Measurements from ENCODE around the gene MLC1. TPM values are rescaled to one million over a fixed set of nuclear protein-coding genes. Genes with fewer than 3 reads are reported as not detected.

MLC1 gene
- total and polyA plus RNA-seq, 2 donors (not counting 1 experiment from before 2014, with no cell fraction given) = 0.34 TPM; not detected in 1

DNA sequence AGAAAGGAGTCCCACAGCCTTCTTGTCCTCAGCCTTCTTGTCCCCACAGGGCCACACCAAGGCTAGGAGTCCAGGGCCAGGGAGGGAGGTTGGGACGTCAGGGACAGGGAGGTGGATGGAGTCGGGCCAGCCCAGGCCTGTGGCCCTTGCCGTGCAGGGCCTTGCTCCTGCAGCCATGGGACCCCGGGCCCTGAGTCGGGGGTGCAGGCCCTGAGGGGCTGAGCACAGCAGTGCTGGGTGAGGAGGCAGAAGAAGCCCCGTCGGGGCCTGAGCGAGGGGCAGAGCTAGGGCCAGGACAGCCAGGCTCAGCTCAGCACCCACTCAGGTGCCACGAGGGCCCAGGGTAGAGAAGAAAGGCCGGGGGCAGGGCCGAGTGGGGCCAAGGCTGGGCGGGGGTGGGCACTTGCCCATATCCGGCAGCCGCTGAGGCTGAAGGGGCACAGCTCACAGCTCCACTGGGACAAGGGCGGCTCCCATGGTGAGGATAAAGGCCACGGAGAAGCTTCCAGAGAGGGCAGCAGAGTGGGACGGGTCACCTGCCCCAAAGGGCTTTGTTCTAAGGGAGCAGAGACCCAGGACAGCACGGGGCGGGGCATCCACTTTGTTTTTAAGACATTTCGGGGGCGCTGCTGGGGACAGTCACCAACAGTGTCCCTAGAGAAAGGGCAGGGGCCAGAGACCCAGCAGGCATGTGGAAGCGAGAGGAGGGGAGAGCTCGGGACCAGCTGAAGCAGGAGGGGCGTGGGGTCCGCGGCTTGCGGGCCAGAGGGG is 3.6 kb downstream of the MLC1 start:
- Mint-ChIP-seq H3K27ac (no peak overlapping the region), H3K4me3 (no peak overlapping the region), H3K9me3 (ENCODE audit: insufficient read depth) (no peaks in the 10 kb centered on the region), H3K4me1 (peaks cover 3% of the 10 kb centered on the region), H3K27me3 (peaks cover 26% of the 10 kb centered on the region)
- WGBS (ENCODE audit: insufficient coverage) = 84% methylated on average over 24 of the region's 27 CpGs
- no peak overlapping the region for H3K4me2 ChIP-seq (replicated peaks; ENCODE audit: low read depth, low read length, poor library complexity, severe bottlenecking)
- no peaks in the 10 kb centered on the region for H4K20me1 ChIP-seq (ENCODE audit: control insufficient read depth, insufficient read depth, low read length, poor library complexity, severe bottlenecking)
- H3K9ac ChIP-seq (ENCODE audit: low read length) = no peak overlapping the region
- H3K4me3 ChIP-seq (ENCODE audit: control extremely low read depth in 1 of 5, extremely low read depth in 1 of 5, insufficient read depth in 1 of 5, low read depth in 2 of 5, low read length in 4 of 5) = no peak overlapping the region
- H3K4me1 ChIP-seq (ENCODE audit: control insufficient read depth in 2 of 2, insufficient read depth in 2 of 2, low read length in 2 of 2) = no peaks in the 10 kb centered on the region
- intact Hi-C loops (cut with micrococcal nuclease) = no loop called here
- no peak overlapping the region for H2AFZ ChIP-seq (ENCODE audit: insufficient read depth, low read depth, low read length, poor library complexity, severe bottlenecking)
- H3K27ac ChIP-seq (ENCODE audit: low read length in 2 of 2) = no peak overlapping the region
- peaks cover 0 to 10% (median 2%) of the 10 kb centered on the region in 3 donors for H3K9me3 ChIP-seq (ENCODE audit: control extremely low read depth in 1 of 3, control insufficient read depth in 2 of 3, insufficient read depth in 1 of 3, low read length in 2 of 3)
- POLR2A ChIA-PET = no interaction called here
- DNase-seq (no peak), ATAC-seq (ENCODE audit: low read depth) (no peak)
- H3K79me2 ChIP-seq (ENCODE audit: control insufficient read depth, insufficient read depth, low read length) = no peaks in the 10 kb centered on the region
- TF ChIP-seq, protein P1, sequence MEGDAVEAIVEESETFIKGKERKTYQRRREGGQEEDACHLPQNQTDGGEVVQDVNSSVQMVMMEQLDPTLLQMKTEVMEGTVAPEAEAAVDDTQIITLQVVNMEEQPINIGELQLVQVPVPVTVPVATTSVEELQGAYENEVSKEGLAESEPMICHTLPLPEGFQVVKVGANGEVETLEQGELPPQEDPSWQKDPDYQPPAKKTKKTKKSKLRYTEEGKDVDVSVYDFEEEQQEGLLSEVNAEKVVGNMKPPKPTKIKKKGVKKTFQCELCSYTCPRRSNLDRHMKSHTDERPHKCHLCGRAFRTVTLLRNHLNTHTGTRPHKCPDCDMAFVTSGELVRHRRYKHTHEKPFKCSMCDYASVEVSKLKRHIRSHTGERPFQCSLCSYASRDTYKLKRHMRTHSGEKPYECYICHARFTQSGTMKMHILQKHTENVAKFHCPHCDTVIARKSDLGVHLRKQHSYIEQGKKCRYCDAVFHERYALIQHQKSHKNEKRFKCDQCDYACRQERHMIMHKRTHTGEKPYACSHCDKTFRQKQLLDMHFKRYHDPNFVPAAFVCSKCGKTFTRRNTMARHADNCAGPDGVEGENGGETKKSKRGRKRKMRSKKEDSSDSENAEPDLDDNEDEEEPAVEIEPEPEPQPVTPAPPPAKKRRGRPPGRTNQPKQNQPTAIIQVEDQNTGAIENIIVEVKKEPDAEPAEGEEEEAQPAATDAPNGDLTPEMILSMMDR (IDR thresholded peaks at IDR 0.05) = no peak
- TF ChIP-seq EZH2 (IDR thresholded peaks at IDR 0.05; ENCODE audit: borderline replicate concordance, insufficient read depth, low read depth, low read length, poor library complexity, severe bottlenecking) = no peak
- CTCF ChIA-PET = no interaction called here
- H3K27me3 ChIP-seq (replicated peaks in 1 of 4; ENCODE audit: control extremely low read depth in 1 of 4, control insufficient read depth in 3 of 4, insufficient read depth in 4 of 4, low read length in 3 of 4) = peaks cover 0 to 31% (median 8%) of the 10 kb centered on the region in 4 experiments
- H3K36me3 ChIP-seq (replicated peaks in 1 of 2; ENCODE audit: control extremely low read depth in 1 of 2, control insufficient read depth in 1 of 2, extremely low read depth in 1 of 2, insufficient read depth in 2 of 2, low read length in 1 of 2) = no peaks in the 10 kb centered on the region

GRCh38 chr22:50080077-50080465 is 5.2 kb downstream of the MLC1 start:
- H3K4me1 Mint-ChIP-seq = peaks cover 4% of the 10 kb centered on the region
- H3K9me3 Mint-ChIP-seq (ENCODE audit: insufficient read depth) = no peaks in the 10 kb centered on the region
- ChIA-PET POLR2A (no interaction called here), CTCF (no interaction called here)
- Histone ChIP-seq H3K27ac (ENCODE audit: low read length in 2 of 2) (no peak overlapping the region), H3K9ac (ENCODE audit: low read length) (no peak overlapping the region), H3K4me2 (replicated peaks; ENCODE audit: low read depth, low read length, poor library complexity, severe bottlenecking) (no peak overlapping the region), H3K36me3 (replicated peaks in 1 of 2; ENCODE audit: control extremely low read depth in 1 of 2, control insufficient read depth in 1 of 2, extremely low read depth in 1 of 2, insufficient read depth in 2 of 2, low read length in 1 of 2) (no peaks in the 10 kb centered on the region), H3K27me3 (replicated peaks in 1 of 4; ENCODE audit: control extremely low read depth in 1 of 4, control insufficient read depth in 3 of 4, insufficient read depth in 4 of 4, low read length in 3 of 4) (peaks cover 0 to 29% (median 6%) of the 10 kb centered on the region in 4 experiments), H3K4me1 (ENCODE audit: control insufficient read depth in 2 of 2, insufficient read depth in 2 of 2, low read length in 2 of 2) (no peaks in the 10 kb centered on the region), H4K20me1 (ENCODE audit: control insufficient read depth, insufficient read depth, low read length, poor library complexity, severe bottlenecking) (no peaks in the 10 kb centered on the region), H3K4me3 (ENCODE audit: control extremely low read depth in 1 of 5, extremely low read depth in 1 of 5, insufficient read depth in 1 of 5, low read depth in 2 of 5, low read length in 4 of 5) (no peak overlapping the region), H3K9me3 (ENCODE audit: control extremely low read depth in 1 of 3, control insufficient read depth in 2 of 3, insufficient read depth in 1 of 3, low read length in 2 of 3) (peaks cover 0 to 7% (median 0%) of the 10 kb centered on the region in 3 donors), H2AFZ (ENCODE audit: insufficient read depth, low read depth, low read length, poor library complexity, severe bottlenecking) (no peak overlapping the region), H3K79me2 (ENCODE audit: control insufficient read depth, insufficient read depth, low read length) (no peaks in the 10 kb centered on the region)
- TF ChIP-seq EZH2 (IDR thresholded peaks at IDR 0.05; ENCODE audit: borderline replicate concordance, insufficient read depth, low read depth, low read length, poor library complexity, severe bottlenecking) = no peak
- TF ChIP-seq, protein P1 (IDR thresholded peaks at IDR 0.05) = no peak
- no peak overlapping the region for H3K4me3 Mint-ChIP-seq
- no peak overlapping the region for H3K27ac Mint-ChIP-seq
- ATAC-seq (ENCODE audit: low read depth) = no peak
- peaks cover 24% of the 10 kb centered on the region for H3K27me3 Mint-ChIP-seq
- no peak for DNase-seq
- WGBS (ENCODE audit: insufficient coverage) = 93% methylated on average over 13 of the region's 13 CpGs
- intact Hi-C loops (cut with micrococcal nuclease) = no loop called here
